ENCODE measurements around the gene TAL2.
"Not testable (repeated sequence)": the region's sequence is repeated elsewhere in the genome, so short reads cannot be mapped to it uniquely, and the experiment has no call there.

Gene TAL2

GRCh38 chr9:105676351-105676923 lies 14.2 kb downstream of the TAL2 start:
- no peak for DNase-seq

GRCh38 chr9:105678163-105678562 lies 15.9 kb downstream of the TAL2 start:
- peak; percentile 16 for DNase-seq

GRCh38 chr9:105678781-105679180 lies 16.5 kb downstream of the TAL2 start:
- no peak for DNase-seq

GRCh38 chr9:105679257-105680022 lies 17.2 kb downstream of the TAL2 start:
- DNase-seq = no peak

- no peak for DNase-seq
Measured at GRCh38 chr9:105681313-105681712, 19.1 kb downstream of the TAL2 start.

GRCh38 chr9:105681724-105682123 lies 19.5 kb downstream of the TAL2 start:
- DNase-seq = no peak

- no peak for DNase-seq
Measured at GRCh38 chr9:105683688-105684275, 21.5 kb downstream of the TAL2 start.

- DNase-seq = no peak
Measured at GRCh38 chr9:105686936-105687335, 24.7 kb downstream of the TAL2 start.

GRCh38 chr9:105690742-105691141 lies 28.5 kb downstream of the TAL2 start:
- no peak for DNase-seq

- DNase-seq = no peak
Measured at GRCh38 chr9:105693435-105694189, 31.4 kb downstream of the TAL2 start.

- peak; percentile 93 for DNase-seq
Measured at GRCh38 chr9:105694190-105694847, 32.1 kb downstream of the TAL2 start, which contains the start of gene TMEM38B. TMEM38B (plus strand) TSS chr9:105694541; CDS start chr9:105694661, 120 bp downstream.

- peak; percentile 85 for DNase-seq
Measured at GRCh38 chr9:105694848-105695581, 32.8 kb downstream of the TAL2 start.

- no peak for DNase-seq
Measured at GRCh38 chr9:105696219-105696793, 34.0 kb downstream of the TAL2 start.

GRCh38 chr9:105697871-105698270 lies 35.6 kb downstream of the TAL2 start:
- DNase-seq = no peak

- DNase-seq = no peak
Measured at GRCh38 chr9:105698348-105698870, 36.2 kb downstream of the TAL2 start.

- DNase-seq = no peak
Measured at GRCh38 chr9:105700668-105701067, 38.4 kb downstream of the TAL2 start.

GRCh38 chr9:105701145-105701544 lies 38.9 kb downstream of the TAL2 start:
- no peak for DNase-seq

GRCh38 chr9:105702207-105702606 lies 40.0 kb downstream of the TAL2 start:
- no peak for DNase-seq

GRCh38 chr9:105703638-105704037 lies 41.4 kb downstream of the TAL2 start:
- DNase-seq = not testable (repeated sequence)

GRCh38 chr9:105706156-105706555 lies 43.9 kb downstream of the TAL2 start:
- no peak for DNase-seq

GRCh38 chr9:105708405-105708804 lies 46.1 kb downstream of the TAL2 start:
- no peak for DNase-seq
